Ishikawa (cell line): Measurements from ENCODE around the gene CD37.
A peak's percentile ranks its signal among the peaks of the same experiment; 100 is the strongest.

ENCODE experiments used
- CEBPB ChIP-seq: IDR thresholded peaks from 2 replicates; pipeline ENCODE4 v1.6.1; 2012
- CREB1 ChIP-seq: IDR thresholded peaks from 2 replicates; pipeline ENCODE4 v1.6.1; 2012; ENCODE audit warnings: low read depth
- EP300 ChIP-seq: IDR thresholded peaks from 2 replicates; pipeline ENCODE4 v1.6.1; 2012; ENCODE audit warnings: borderline replicate concordance
- RAD21 ChIP-seq: IDR thresholded peaks from 2 replicates; pipeline ENCODE4 v1.6.1; 2012; ENCODE audit warnings: low read depth
- TAF1 ChIP-seq: IDR thresholded peaks from 2 replicates; pipeline ENCODE4 v1.6.1; 2012; ENCODE audit warnings: low read depth, mild to moderate bottlenecking
- TCF12 ChIP-seq: IDR thresholded peaks from 2 replicates; pipeline ENCODE4 v1.6.1; 2012; ENCODE audit warnings: low read depth
- TEAD4 ChIP-seq: IDR thresholded peaks from 2 replicates; pipeline ENCODE4 v1.6.1; 2012
- YY1 ChIP-seq: IDR thresholded peaks from 2 replicates; pipeline ENCODE4 v1.6.1; 2012; ENCODE audit warnings: low read depth
- TF ChIP-seq, protein P1 (sequence below): IDR thresholded peaks from 2 replicates; pipeline ENCODE4 v1.6.1; 2012
- TF ChIP-seq, protein P2 (sequence below): IDR thresholded peaks from 2 replicates; pipeline ENCODE4 v1.6.1; 2012; ENCODE audit warnings: low read depth, mild to moderate bottlenecking

- TF ChIP-seq RAD21 = no peak
- TF ChIP-seq, protein P1, sequence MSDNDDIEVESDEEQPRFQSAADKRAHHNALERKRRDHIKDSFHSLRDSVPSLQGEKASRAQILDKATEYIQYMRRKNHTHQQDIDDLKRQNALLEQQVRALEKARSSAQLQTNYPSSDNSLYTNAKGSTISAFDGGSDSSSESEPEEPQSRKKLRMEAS = no peak
- no peak for TF ChIP-seq EP300
- no peak for TF ChIP-seq YY1
- TF ChIP-seq TAF1 = 0 out of 2 replicates have a peak, but pooled peaks have one; percentile 31
- peak; percentile 40; the same call in 1 of the 2 replicates for TF ChIP-seq TCF12
- no peak for TF ChIP-seq TEAD4
- TF ChIP-seq, protein P2, sequence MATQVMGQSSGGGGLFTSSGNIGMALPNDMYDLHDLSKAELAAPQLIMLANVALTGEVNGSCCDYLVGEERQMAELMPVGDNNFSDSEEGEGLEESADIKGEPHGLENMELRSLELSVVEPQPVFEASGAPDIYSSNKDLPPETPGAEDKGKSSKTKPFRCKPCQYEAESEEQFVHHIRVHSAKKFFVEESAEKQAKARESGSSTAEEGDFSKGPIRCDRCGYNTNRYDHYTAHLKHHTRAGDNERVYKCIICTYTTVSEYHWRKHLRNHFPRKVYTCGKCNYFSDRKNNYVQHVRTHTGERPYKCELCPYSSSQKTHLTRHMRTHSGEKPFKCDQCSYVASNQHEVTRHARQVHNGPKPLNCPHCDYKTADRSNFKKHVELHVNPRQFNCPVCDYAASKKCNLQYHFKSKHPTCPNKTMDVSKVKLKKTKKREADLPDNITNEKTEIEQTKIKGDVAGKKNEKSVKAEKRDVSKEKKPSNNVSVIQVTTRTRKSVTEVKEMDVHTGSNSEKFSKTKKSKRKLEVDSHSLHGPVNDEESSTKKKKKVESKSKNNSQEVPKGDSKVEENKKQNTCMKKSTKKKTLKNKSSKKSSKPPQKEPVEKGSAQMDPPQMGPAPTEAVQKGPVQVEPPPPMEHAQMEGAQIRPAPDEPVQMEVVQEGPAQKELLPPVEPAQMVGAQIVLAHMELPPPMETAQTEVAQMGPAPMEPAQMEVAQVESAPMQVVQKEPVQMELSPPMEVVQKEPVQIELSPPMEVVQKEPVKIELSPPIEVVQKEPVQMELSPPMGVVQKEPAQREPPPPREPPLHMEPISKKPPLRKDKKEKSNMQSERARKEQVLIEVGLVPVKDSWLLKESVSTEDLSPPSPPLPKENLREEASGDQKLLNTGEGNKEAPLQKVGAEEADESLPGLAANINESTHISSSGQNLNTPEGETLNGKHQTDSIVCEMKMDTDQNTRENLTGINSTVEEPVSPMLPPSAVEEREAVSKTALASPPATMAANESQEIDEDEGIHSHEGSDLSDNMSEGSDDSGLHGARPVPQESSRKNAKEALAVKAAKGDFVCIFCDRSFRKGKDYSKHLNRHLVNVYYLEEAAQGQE = no peak
- no peak for TF ChIP-seq CREB1
- no peak for TF ChIP-seq CEBPB
Measured at GRCh38 chr19:49361438-49362047, 26.3 kb downstream of the CD37 start.
